ENCODE results near the gene NUP35.
"Not testable (repeated sequence)": the region's sequence is repeated elsewhere in the genome, so short reads cannot be mapped to it uniquely, and the experiment has no call there.

The NUP35 gene

GRCh38 chr2:183134016-183134415, 9.8 kb downstream of the NUP35 start:
- no peak for TF ChIP-seq CTCF (IDR thresholded peaks at IDR 0.05; ENCODE audit: borderline replicate concordance, insufficient read depth, low read depth, low read length)

GRCh38 chr2:183148955-183149354, 24.7 kb downstream of the NUP35 start:
- H3K4me3 ChIP-seq (ENCODE audit: low read depth, low read length) = no peak overlapping the region
- no peak for TF ChIP-seq CTCF (IDR thresholded peaks at IDR 0.05; ENCODE audit: borderline replicate concordance, insufficient read depth, low read depth, low read length)

More at GRCh38 chr2:183134016-183134415, 9.8 kb downstream of the NUP35 start:
- no peak overlapping the region for H3K4me3 ChIP-seq (ENCODE audit: low read depth, low read length)

- TF ChIP-seq CTCF (IDR thresholded peaks at IDR 0.05; ENCODE audit: borderline replicate concordance, insufficient read depth, low read depth, low read length) = no peak
- no peak overlapping the region for H3K4me3 ChIP-seq (ENCODE audit: low read depth, low read length)
These were observed 25.2 kb downstream of the NUP35 start for GRCh38 chr2:183149489-183149888.

- H3K4me3 ChIP-seq (ENCODE audit: low read depth, low read length) = not testable (repeated sequence)
These were observed 28.0 kb downstream of the NUP35 start for GRCh38 chr2:183152280-183152679.

- no peak for TF ChIP-seq CTCF (IDR thresholded peaks at IDR 0.05; ENCODE audit: borderline replicate concordance, insufficient read depth, low read depth, low read length)
These were observed 29.7 kb downstream of the NUP35 start for GRCh38 chr2:183153967-183154366.

GRCh38 chr2:183154772-183155171, 30.5 kb downstream of the NUP35 start:
- not testable (repeated sequence) for H3K4me3 ChIP-seq (ENCODE audit: low read depth, low read length)

More at GRCh38 chr2:183153967-183154366, 29.7 kb downstream of the NUP35 start:
- no peak overlapping the region for H3K4me3 ChIP-seq (ENCODE audit: low read depth, low read length)

- H3K4me3 ChIP-seq (ENCODE audit: low read depth, low read length) = no peak overlapping the region
- TF ChIP-seq CTCF (IDR thresholded peaks at IDR 0.05; ENCODE audit: borderline replicate concordance, insufficient read depth, low read depth, low read length) = no peak
These were observed 32.9 kb downstream of the NUP35 start for GRCh38 chr2:183157131-183157530.

GRCh38 chr2:183162362-183162761, 38.1 kb downstream of the NUP35 start:
- no peak overlapping the region for H3K4me3 ChIP-seq (ENCODE audit: low read depth, low read length)
- TF ChIP-seq CTCF (IDR thresholded peaks at IDR 0.05; ENCODE audit: borderline replicate concordance, insufficient read depth, low read depth, low read length) = no peak

All from GM12875 (cell line).